SIG-M5 treated with dmso at 0.1 percent for 504 hours (cell line): ENCODE measurements around the gene TMCO6.

Experiments used
- DNase-seq: peaks from one replicate; lab custom pipeline; 2025; ENCODE audit not compliant: unreplicated experiment; lab: John Stamatoyannopoulos, UW

Gene TMCO6

GRCh38 chr5:140672455-140673186 is 33.4 kb downstream of the TMCO6 start:
- DNase-seq = no peak

- no peak for DNase-seq
Measured at GRCh38 chr5:140673187-140673976, 34.1 kb downstream of the TMCO6 start, which contains the start of gene DND1. DND1 (minus strand) TSS chr5:140673576; CDS start chr5:140673542, 34 bp downstream.

GRCh38 chr5:140674211-140674610 is 35.0 kb downstream of the TMCO6 start:
- no peak for DNase-seq

- no peak for DNase-seq
Measured at GRCh38 chr5:140674629-140675028, 35.4 kb downstream of the TMCO6 start.

- no peak for DNase-seq
Measured at GRCh38 chr5:140677947-140678346, 38.7 kb downstream of the TMCO6 start.

- DNase-seq = no peak
Measured at GRCh38 chr5:140678993-140679392, 39.7 kb downstream of the TMCO6 start.

- no peak for DNase-seq
Measured at GRCh38 chr5:140690376-140690932, 51.2 kb downstream of the TMCO6 start.

- DNase-seq = peak; percentile 96
Measured at GRCh38 chr5:140690941-140691924, 52.0 kb downstream of the TMCO6 start, which contains the start of the genes HARS1 and HARS2. HARS1 (minus strand) TSS chr5:140691370; CDS start chr5:140691304, 66 bp downstream. HARS2 (plus strand) TSS chr5:140691455; CDS start chr5:140691649, 194 bp downstream.

GRCh38 chr5:140694276-140694675 is 55.0 kb downstream of the TMCO6 start:
- DNase-seq = no peak
